Measurements from ENCODE around the gene TMEM271. TPM values are rescaled to one million over a fixed set of nuclear protein-coding genes. Genes with fewer than 3 reads are reported as not detected.

Gene TMEM271
- total and polyA plus RNA-seq, 2 experiments from 2014 or later = not detected

DNA sequence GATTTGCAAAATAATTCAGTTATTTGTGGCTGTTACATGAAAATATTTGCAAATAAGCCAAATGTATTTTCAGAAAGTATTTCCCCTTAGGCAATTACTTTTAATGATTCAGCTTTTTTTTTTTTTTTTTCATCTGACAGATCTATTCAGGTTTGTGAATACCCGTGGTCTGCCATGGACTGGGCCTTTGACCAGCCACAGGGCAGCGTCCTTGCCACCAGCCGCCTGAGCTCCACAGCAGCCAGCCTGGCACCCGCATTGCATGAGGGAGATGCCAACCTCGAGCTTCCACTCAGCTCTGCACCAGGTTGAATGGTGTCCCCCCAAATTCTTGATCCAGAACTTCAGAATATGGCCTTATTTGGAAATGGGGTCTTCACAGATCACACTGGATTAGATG is 14.7 kb downstream of the TMEM271 start:
- 75% methylated on average over 5 of the region's 5 CpGs for WGBS (ENCODE audit: low lambda C conversion rate, missing lambda C conversion rate)
- Histone ChIP-seq H3K9me3 (ENCODE audit: low read depth) (no peaks in the 10 kb centered on the region), H3K9me2 (replicated peaks; ENCODE audit: insufficient read depth) (no peaks in the 10 kb centered on the region), H3K4me3 (no peak overlapping the region), H3K4me1 (ENCODE audit: insufficient read depth) (no peaks in the 10 kb centered on the region), H3K79me2 (no peaks in the 10 kb centered on the region), H3K4me2 (no peak overlapping the region), H2AFZ (no peak overlapping the region), H4K20me1 (ENCODE audit: insufficient read depth, poor library complexity, severe bottlenecking) (no peaks in the 10 kb centered on the region), H3K27me3 (no peaks in the 10 kb centered on the region), H3K27ac (no peak overlapping the region), H3K36me3 (replicated peaks; ENCODE audit: insufficient read depth, low read depth) (no peaks in the 10 kb centered on the region)
- DNase-seq (ENCODE audit: low spot score) = no peak
- no peak for TF ChIP-seq EZH2 (IDR thresholded peaks at IDR 0.05; ENCODE audit: borderline replicate concordance)
- TF ChIP-seq, protein P1, sequence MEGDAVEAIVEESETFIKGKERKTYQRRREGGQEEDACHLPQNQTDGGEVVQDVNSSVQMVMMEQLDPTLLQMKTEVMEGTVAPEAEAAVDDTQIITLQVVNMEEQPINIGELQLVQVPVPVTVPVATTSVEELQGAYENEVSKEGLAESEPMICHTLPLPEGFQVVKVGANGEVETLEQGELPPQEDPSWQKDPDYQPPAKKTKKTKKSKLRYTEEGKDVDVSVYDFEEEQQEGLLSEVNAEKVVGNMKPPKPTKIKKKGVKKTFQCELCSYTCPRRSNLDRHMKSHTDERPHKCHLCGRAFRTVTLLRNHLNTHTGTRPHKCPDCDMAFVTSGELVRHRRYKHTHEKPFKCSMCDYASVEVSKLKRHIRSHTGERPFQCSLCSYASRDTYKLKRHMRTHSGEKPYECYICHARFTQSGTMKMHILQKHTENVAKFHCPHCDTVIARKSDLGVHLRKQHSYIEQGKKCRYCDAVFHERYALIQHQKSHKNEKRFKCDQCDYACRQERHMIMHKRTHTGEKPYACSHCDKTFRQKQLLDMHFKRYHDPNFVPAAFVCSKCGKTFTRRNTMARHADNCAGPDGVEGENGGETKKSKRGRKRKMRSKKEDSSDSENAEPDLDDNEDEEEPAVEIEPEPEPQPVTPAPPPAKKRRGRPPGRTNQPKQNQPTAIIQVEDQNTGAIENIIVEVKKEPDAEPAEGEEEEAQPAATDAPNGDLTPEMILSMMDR (IDR thresholded peaks at IDR 0.05; ENCODE audit: poor library complexity) = no peak
- TF ChIP-seq EZH2phosphoT487 (IDR thresholded peaks at IDR 0.05; ENCODE audit: low read depth, severe bottlenecking, unreplicated experiment) = no peak

DNA sequence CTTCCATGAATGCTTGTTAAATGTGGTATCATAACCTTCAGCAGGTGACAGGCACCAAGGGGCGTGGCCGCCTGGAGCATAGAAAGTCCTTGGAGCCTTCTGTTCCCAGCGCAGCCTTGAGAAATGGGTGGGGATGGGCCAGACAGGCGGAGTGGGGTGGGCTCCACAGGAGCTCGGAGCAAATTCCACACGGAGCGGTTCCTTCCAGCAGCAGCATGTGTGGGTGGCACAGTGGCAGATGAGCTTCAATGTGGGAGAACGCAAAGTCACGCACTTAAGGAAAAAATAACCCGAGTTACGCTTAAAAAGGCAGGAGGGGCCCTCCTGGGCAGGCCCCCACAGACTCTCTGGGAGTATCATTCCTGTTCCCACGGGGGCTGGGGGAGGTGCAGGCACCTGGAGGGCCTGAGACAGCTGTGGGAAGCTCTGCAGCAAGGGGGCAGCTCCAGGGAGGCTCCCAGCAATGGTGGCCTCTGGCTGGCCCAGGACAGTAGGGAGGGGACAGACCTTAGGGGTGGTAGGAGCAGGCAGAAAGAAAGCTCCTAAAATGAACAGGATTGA is 15.3 kb downstream of the TMEM271 start:
- no peaks in the 10 kb centered on the region for H3K4me1 ChIP-seq (ENCODE audit: insufficient read depth)
- H3K4me3 ChIP-seq = no peak overlapping the region
- no peaks in the 10 kb centered on the region for H3K79me2 ChIP-seq
- 77% methylated on average over 12 of the region's 12 CpGs for WGBS (ENCODE audit: low lambda C conversion rate, missing lambda C conversion rate)
- DNase-seq (ENCODE audit: low spot score) = no peak
- H2AFZ ChIP-seq = no peak overlapping the region
- H3K9me2 ChIP-seq (replicated peaks; ENCODE audit: insufficient read depth) = no peaks in the 10 kb centered on the region
- no peak overlapping the region for H3K4me2 ChIP-seq
- no peaks in the 10 kb centered on the region for H3K27me3 ChIP-seq
- H3K27ac ChIP-seq = no peak overlapping the region
- TF ChIP-seq EZH2phosphoT487 (IDR thresholded peaks at IDR 0.05; ENCODE audit: low read depth, severe bottlenecking, unreplicated experiment) = no peak
- TF ChIP-seq, protein P1 (IDR thresholded peaks at IDR 0.05; ENCODE audit: poor library complexity) = no peak
- TF ChIP-seq EZH2 (IDR thresholded peaks at IDR 0.05; ENCODE audit: borderline replicate concordance) = no peak
- no peaks in the 10 kb centered on the region for H3K36me3 ChIP-seq (replicated peaks; ENCODE audit: insufficient read depth, low read depth)
- H3K9me3 ChIP-seq (ENCODE audit: low read depth) = no peaks in the 10 kb centered on the region
- H4K20me1 ChIP-seq (ENCODE audit: insufficient read depth, poor library complexity, severe bottlenecking) = no peaks in the 10 kb centered on the region

DNA sequence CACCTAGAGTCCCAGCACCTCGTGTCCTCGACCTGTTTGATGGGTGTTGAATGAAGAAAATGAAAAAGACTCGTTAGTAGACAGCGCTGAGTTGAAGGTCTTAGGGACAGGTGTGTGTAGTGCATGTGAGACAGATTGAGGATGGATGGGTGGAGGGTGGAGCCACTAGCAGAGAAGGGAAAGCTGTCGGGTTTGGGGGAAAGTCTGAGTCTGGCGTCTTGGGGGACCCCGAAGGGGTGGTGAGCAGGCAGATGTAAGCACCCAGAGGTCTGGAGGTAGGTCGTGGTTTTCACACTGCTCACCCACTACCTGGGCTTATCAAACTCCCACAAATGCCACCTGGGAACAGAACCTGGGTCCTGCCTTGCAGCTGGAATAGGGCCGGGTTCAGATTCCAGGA is 16.0 kb downstream of the TMEM271 start:
- 83% methylated on average over 9 of the region's 9 CpGs for WGBS (ENCODE audit: low lambda C conversion rate, missing lambda C conversion rate)

More for the DNA sequence above, 16.0 kb downstream of the TMEM271 start:
- TF ChIP-seq, protein P1 (IDR thresholded peaks at IDR 0.05; ENCODE audit: poor library complexity) = no peak
- no peak for TF ChIP-seq EZH2 (IDR thresholded peaks at IDR 0.05; ENCODE audit: borderline replicate concordance)
- TF ChIP-seq EZH2phosphoT487 (IDR thresholded peaks at IDR 0.05; ENCODE audit: low read depth, severe bottlenecking, unreplicated experiment) = no peak
- Histone ChIP-seq H3K9me2 (replicated peaks; ENCODE audit: insufficient read depth) (no peaks in the 10 kb centered on the region), H2AFZ (no peak overlapping the region), H3K36me3 (replicated peaks; ENCODE audit: insufficient read depth, low read depth) (no peaks in the 10 kb centered on the region), H4K20me1 (ENCODE audit: insufficient read depth, poor library complexity, severe bottlenecking) (no peaks in the 10 kb centered on the region), H3K4me3 (no peak overlapping the region), H3K9me3 (ENCODE audit: low read depth) (no peaks in the 10 kb centered on the region), H3K4me1 (ENCODE audit: insufficient read depth) (no peaks in the 10 kb centered on the region), H3K79me2 (no peaks in the 10 kb centered on the region), H3K27ac (no peak overlapping the region), H3K4me2 (no peak overlapping the region), H3K27me3 (no peaks in the 10 kb centered on the region)
- no peak for DNase-seq (ENCODE audit: low spot score)
